ENCODE data around the gene HADHA.

Gene HADHA

GRCh38 chr2:26144953-26145680, 99.3 kb downstream of the HADHA start:
- no peak overlapping the region for H3K9ac ChIP-seq (ENCODE audit: low read length)
- H3K27me3 ChIP-seq (ENCODE audit: insufficient read depth, low read length): no peaks in the 10 kb centered on the region
- H3K4me2 ChIP-seq (ENCODE audit: low read length): peak overlapping the region; percentile 37; the same call in 1 of the 2 replicates
- no peak overlapping the region for H3K4me3 ChIP-seq (ENCODE audit: low read depth, low read length, poor library complexity, severe bottlenecking)
- no peaks in the 10 kb centered on the region for H3F3A ChIP-seq (ENCODE audit: insufficient read depth, low read length)
- no peaks in the 10 kb centered on the region for H3K9me2 ChIP-seq (ENCODE audit: low read depth, low read length)
- H2AFZ ChIP-seq (ENCODE audit: low read length): no peak overlapping the region
- no peaks in the 10 kb centered on the region for H3K9me3 ChIP-seq (ENCODE audit: low read length)
- H3K27ac ChIP-seq (ENCODE audit: low read depth, low read length, poor library complexity, severe bottlenecking): no peak overlapping the region
- no peaks in the 10 kb centered on the region for H4K20me1 ChIP-seq (ENCODE audit: insufficient read depth, low read length)
- TF ChIP-seq CTCF (IDR thresholded peaks at IDR 0.05; ENCODE audit: low read length) (peak; percentile 93), EZH2 (IDR thresholded peaks at IDR 0.05; ENCODE audit: borderline replicate concordance, low read length) (no peak)
- H3K36me3 ChIP-seq (ENCODE audit: insufficient read depth, low read length): no peaks in the 10 kb centered on the region
- no peaks in the 10 kb centered on the region for H3K79me2 ChIP-seq (ENCODE audit: insufficient read depth, low read length)
- peaks cover 5% of the 10 kb centered on the region for H3K4me1 ChIP-seq (ENCODE audit: insufficient read depth, low read length, severe bottlenecking)

- no peak overlapping the region for H3K9ac ChIP-seq (ENCODE audit: low read length)
- H3K4me1 ChIP-seq (ENCODE audit: insufficient read depth, low read length, severe bottlenecking): peaks cover 5% of the 10 kb centered on the region
- H4K20me1 ChIP-seq (ENCODE audit: insufficient read depth, low read length): no peaks in the 10 kb centered on the region
- TF ChIP-seq EZH2 (IDR thresholded peaks at IDR 0.05; ENCODE audit: borderline replicate concordance, low read length) (no peak), CTCF (IDR thresholded peaks at IDR 0.05; ENCODE audit: low read length) (no peak)
- no peak overlapping the region for H3K4me3 ChIP-seq (ENCODE audit: low read depth, low read length, poor library complexity, severe bottlenecking)
- H3K4me2 ChIP-seq (ENCODE audit: low read length): no peak overlapping the region
- no peaks in the 10 kb centered on the region for H3K9me3 ChIP-seq (ENCODE audit: low read length)
- H2AFZ ChIP-seq (ENCODE audit: low read length): no peak overlapping the region
- H3K27me3 ChIP-seq (ENCODE audit: insufficient read depth, low read length): no peaks in the 10 kb centered on the region
- no peaks in the 10 kb centered on the region for H3K36me3 ChIP-seq (ENCODE audit: insufficient read depth, low read length)
- no peaks in the 10 kb centered on the region for H3K9me2 ChIP-seq (ENCODE audit: low read depth, low read length)
- no peak overlapping the region for H3K27ac ChIP-seq (ENCODE audit: low read depth, low read length, poor library complexity, severe bottlenecking)
- no peaks in the 10 kb centered on the region for H3F3A ChIP-seq (ENCODE audit: insufficient read depth, low read length)
- no peaks in the 10 kb centered on the region for H3K79me2 ChIP-seq (ENCODE audit: insufficient read depth, low read length)
Observed at GRCh38 chr2:26144031-26144430, 100.4 kb downstream of the HADHA start.

DNA sequence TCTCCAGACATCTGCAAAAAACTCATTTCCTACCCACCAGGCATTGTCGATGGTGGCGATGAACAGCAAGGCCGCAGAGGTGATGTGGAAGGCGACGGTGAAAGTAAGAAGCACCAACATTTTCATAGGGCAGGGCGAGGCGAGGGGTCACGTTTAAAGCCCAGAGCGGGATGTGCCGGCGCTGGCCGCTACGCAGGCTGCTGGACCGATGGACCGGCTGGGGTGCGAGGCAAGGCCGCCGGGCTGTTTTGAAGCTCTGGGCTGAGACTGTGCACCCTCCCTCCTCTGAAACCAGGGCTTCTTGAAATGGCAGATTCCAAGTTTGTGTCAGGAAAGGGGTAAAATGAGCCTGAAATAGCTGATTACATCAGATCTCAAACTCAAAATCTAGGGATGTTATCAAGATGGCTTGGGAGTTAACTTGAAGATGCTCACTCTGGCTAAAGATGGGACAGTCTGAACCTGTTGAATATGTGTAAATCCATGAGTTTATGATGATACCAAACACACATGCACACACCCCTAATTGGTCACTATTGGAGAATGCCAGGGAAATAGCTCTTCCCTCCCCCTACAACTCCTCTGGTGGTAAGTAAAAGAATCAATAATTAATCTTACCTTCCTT, 103.2 kb downstream of the HADHA start:
- no peaks in the 10 kb centered on the region for H3K27me3 ChIP-seq (ENCODE audit: insufficient read depth, low read length)
- no peaks in the 10 kb centered on the region for H4K20me1 ChIP-seq (ENCODE audit: insufficient read depth, low read length)
- no peak overlapping the region for H2AFZ ChIP-seq (ENCODE audit: low read length)
- H3K4me1 ChIP-seq (ENCODE audit: insufficient read depth, low read length, severe bottlenecking): peaks cover 5% of the 10 kb centered on the region
- TF ChIP-seq CTCF (IDR thresholded peaks at IDR 0.05; ENCODE audit: low read length) (no peak), EZH2 (IDR thresholded peaks at IDR 0.05; ENCODE audit: borderline replicate concordance, low read length) (no peak)
- no peak overlapping the region for H3K27ac ChIP-seq (ENCODE audit: low read depth, low read length, poor library complexity, severe bottlenecking)
- H3F3A ChIP-seq (ENCODE audit: insufficient read depth, low read length): no peaks in the 10 kb centered on the region
- H3K9ac ChIP-seq (ENCODE audit: low read length): no peak overlapping the region
- H3K4me2 ChIP-seq (ENCODE audit: low read length): no peak overlapping the region
- H3K79me2 ChIP-seq (ENCODE audit: insufficient read depth, low read length): no peaks in the 10 kb centered on the region
- H3K4me3 ChIP-seq (ENCODE audit: low read depth, low read length, poor library complexity, severe bottlenecking): no peak overlapping the region
- no peaks in the 10 kb centered on the region for H3K9me2 ChIP-seq (ENCODE audit: low read depth, low read length)
- peaks cover 9% of the 10 kb centered on the region for H3K36me3 ChIP-seq (ENCODE audit: insufficient read depth, low read length)
- H3K9me3 ChIP-seq (ENCODE audit: low read length): no peaks in the 10 kb centered on the region
